IPS DF 19.7 (cell line): ENCODE results near the gene ZNF559.

Experiments used
- DNase-seq: peaks from one replicate; pipeline ENCODE4 v3.0.0-alpha.2; 2013; ENCODE audit warnings: low read depth, low spot score

ZNF559 gene

DNA sequence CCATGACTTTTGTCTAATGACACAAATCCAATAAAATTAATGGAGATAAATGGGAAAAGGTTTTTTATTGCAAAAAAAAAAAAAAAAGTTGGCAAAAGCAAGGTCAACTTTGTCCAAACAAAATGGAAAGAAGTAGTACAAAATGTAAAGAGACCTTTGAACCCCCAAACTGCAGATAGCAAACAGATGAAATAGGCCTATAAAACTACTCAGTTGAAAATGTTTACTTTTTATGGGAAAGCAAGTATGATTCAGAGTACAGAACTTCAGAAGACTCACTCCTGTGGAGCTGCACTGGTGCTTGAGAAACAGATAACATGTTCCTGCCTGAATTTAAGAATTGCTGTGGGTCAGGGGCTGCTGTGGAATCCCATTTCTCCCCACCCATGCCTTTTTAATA, 29.0 kb downstream of the ZNF559 start:
- DNase-seq: no peak

GRCh38 chr19:9354651-9355050, 30.7 kb downstream of the ZNF559 start:
- no peak for DNase-seq

DNA sequence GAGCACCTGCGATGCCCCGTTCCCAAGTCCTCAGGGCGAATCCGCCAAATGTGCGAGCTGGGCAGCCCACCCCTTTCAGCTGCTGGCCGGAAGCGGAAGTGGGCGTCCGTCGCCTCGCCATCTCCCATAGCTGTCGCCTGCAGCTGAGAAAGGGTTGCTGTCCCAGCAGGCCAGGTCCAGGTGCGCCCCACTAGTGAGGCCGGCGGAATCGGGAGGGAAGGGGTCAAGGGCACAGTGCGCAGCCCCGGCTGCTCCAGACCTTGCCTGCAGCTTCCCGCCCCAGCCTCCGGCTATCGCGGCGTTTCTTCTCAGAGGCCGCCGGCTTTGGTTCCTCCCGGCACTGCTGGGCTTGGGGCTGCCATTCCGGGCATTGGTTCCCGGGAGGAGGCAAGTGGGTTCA, 38.9 kb downstream of the ZNF559 start, which contains the start of gene ZNF177:
ZNF177 (plus strand) TSS at position 109 of the 400 bp plus-strand sequence. CDS start 15,299 bp downstream, outside the sequence.
- DNase-seq: no peak

DNA sequence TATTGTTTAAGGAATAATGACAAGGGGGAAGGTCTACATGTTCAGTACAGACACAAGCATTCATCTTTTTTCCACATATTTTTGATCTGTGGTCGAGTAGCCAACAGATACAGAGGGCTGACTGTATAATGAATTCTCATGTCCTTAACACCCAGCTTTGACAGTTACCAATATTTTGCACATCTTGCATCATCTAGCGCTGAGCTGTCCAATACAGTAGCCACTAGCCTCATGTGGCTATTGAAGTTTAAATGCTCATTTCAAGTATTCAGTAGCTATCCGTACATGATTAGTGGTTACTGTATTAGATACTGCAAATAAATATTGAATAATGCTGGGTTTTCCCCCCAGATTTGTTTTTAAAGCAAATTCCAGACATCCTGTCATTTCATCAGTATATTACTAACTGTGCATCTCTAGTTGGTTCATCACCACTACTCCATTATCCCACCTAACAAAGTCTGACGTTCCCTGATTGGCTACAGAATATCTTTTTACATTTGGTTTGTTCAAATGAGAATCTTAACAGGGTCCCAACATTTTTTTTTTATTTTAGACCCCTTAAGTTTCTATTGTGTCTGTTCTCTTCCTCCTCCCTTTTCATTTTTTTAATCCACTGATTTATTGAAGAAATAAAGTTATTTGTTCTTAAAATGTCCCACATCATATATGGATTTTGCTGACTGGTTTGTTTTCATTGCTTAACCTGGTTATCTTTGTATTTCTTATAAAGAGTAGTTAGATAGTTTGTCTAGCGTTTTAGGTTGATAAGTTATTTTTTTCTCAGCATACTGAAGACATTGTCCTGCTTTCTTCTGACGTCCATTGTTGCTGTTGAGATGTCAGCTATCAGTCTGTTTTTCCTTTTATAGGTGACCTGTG, 47.0 kb downstream of the ZNF559 start:
- DNase-seq: no peak

DNA sequence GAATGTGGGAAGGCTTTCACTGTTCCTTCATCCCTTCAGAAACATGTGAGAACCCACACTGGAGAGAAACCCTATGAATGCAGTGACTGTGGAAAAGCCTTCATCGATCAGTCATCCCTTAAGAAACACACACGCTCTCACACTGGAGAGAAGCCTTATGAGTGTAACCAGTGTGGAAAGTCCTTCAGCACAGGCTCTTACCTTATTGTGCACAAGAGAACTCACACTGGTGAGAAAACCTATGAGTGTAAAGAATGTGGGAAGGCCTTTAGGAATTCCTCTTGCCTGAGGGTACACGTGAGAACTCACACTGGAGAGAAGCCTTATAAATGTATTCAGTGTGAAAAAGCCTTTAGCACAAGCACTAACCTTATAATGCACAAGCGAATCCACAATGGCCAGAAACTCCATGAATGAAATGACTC, 57.4 kb downstream of the ZNF559 start:
- DNase-seq: no peak
